ENCODE data around the gene NANOGP8.

The NANOGP8 gene

GRCh38 chr15:35080226-35080625, 4.9 kb downstream of the NANOGP8 start:
- Mint-ChIP-seq H3K27ac (no peak overlapping the region), H3K27me3 (peaks cover 9% of the 10 kb centered on the region), H3K4me3 (no peak overlapping the region), H3K36me3 (no peaks in the 10 kb centered on the region), H3K4me1 (no peaks in the 10 kb centered on the region), H3K9me3 (no peaks in the 10 kb centered on the region)
- ATAC-seq, result no peak

GRCh38 chr15:35078221-35078915, 6.7 kb downstream of the NANOGP8 start:
- peaks cover 9% of the 10 kb centered on the region for H3K27me3 Mint-ChIP-seq
- no peak overlapping the region for H3K4me3 Mint-ChIP-seq
- no peaks in the 10 kb centered on the region for H3K9me3 Mint-ChIP-seq
- peak; percentile 47 for ATAC-seq
- no peaks in the 10 kb centered on the region for H3K4me1 Mint-ChIP-seq
- H3K27ac Mint-ChIP-seq, result no peak overlapping the region
- no peaks in the 10 kb centered on the region for H3K36me3 Mint-ChIP-seq

- H3K4me3 Mint-ChIP-seq, result no peak overlapping the region
- H3K4me1 Mint-ChIP-seq, result peaks cover 6% of the 10 kb centered on the region
- no peaks in the 10 kb centered on the region for H3K36me3 Mint-ChIP-seq
- no peak for ATAC-seq
- no peaks in the 10 kb centered on the region for H3K9me3 Mint-ChIP-seq
- no peak overlapping the region for H3K27ac Mint-ChIP-seq
- peaks cover 3% of the 10 kb centered on the region for H3K27me3 Mint-ChIP-seq
Measured at GRCh38 chr15:35071106-35071505, 14.0 kb downstream of the NANOGP8 start.

- no peak overlapping the region for H3K27ac Mint-ChIP-seq
- H3K4me1 Mint-ChIP-seq, result peaks cover 6% of the 10 kb centered on the region
- ATAC-seq, result no peak
- no peaks in the 10 kb centered on the region for H3K9me3 Mint-ChIP-seq
- H3K36me3 Mint-ChIP-seq, result no peaks in the 10 kb centered on the region
- H3K27me3 Mint-ChIP-seq, result no peaks in the 10 kb centered on the region
- H3K4me3 Mint-ChIP-seq, result no peak overlapping the region
Measured at GRCh38 chr15:35068846-35069475, 16.1 kb downstream of the NANOGP8 start.

- H3K36me3 Mint-ChIP-seq, result no peaks in the 10 kb centered on the region
- ATAC-seq, result no peak
- H3K27me3 Mint-ChIP-seq, result no peaks in the 10 kb centered on the region
- no peak overlapping the region for H3K27ac Mint-ChIP-seq
- H3K9me3 Mint-ChIP-seq, result no peaks in the 10 kb centered on the region
- H3K4me1 Mint-ChIP-seq, result peaks cover 6% of the 10 kb centered on the region
- H3K4me3 Mint-ChIP-seq, result no peak overlapping the region
Measured at GRCh38 chr15:35067496-35068347, 17.4 kb downstream of the NANOGP8 start.

- Mint-ChIP-seq H3K4me3 (no peak overlapping the region), H3K27me3 (no peaks in the 10 kb centered on the region), H3K36me3 (no peaks in the 10 kb centered on the region), H3K9me3 (no peaks in the 10 kb centered on the region), H3K4me1 (peaks cover 12% of the 10 kb centered on the region), H3K27ac (no peak overlapping the region)
- ATAC-seq, result no peak
Measured at GRCh38 chr15:35066094-35066493, 19.0 kb downstream of the NANOGP8 start.

DNA sequence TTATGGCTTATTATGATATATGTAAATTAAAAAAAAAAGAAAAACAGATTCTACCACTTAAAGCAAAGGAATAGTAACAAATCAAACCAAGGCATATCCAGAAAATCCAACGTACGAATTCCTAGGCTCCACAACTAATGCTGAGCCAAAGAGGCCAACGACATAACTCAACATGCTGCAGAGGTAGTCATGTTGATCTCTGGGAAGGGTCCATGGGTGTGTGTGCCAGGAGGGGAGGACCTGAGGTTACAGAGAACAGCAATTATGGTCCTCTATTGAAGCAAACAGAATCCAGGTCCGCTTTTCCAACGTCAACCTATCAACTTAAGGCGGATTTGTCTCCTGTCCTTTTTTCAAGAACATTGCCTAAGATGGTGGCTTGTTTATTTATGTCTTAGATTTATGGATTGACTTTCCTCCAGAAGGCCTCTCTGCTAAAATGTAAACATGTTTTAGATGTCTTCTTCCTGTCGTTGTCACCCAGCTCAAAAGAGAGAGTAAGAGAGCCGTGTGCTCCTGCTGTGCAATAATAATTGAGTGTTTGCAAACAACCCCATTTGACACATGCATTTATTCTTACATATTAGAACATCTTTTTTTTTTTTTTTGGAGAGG, 20.4 kb downstream of the NANOGP8 start:
- Mint-ChIP-seq H3K27ac (no peak overlapping the region), H3K9me3 (no peaks in the 10 kb centered on the region), H3K4me3 (no peak overlapping the region), H3K36me3 (no peaks in the 10 kb centered on the region), H3K27me3 (no peaks in the 10 kb centered on the region), H3K4me1 (peaks cover 12% of the 10 kb centered on the region)
- ATAC-seq, result no peak

- Mint-ChIP-seq H3K4me3 (no peak overlapping the region), H3K4me1 (peaks cover 15% of the 10 kb centered on the region), H3K36me3 (no peaks in the 10 kb centered on the region), H3K9me3 (no peaks in the 10 kb centered on the region), H3K27ac (no peak overlapping the region), H3K27me3 (no peaks in the 10 kb centered on the region)
- ATAC-seq, result peak; percentile 4
Measured at GRCh38 chr15:35062738-35063099, 22.4 kb downstream of the NANOGP8 start.

- Mint-ChIP-seq H3K27me3 (no peaks in the 10 kb centered on the region), H3K36me3 (no peaks in the 10 kb centered on the region), H3K4me1 (peaks cover 14% of the 10 kb centered on the region), H3K4me3 (no peak overlapping the region), H3K27ac (no peak overlapping the region), H3K9me3 (no peaks in the 10 kb centered on the region)
- ATAC-seq, result peak; percentile 67
Measured at GRCh38 chr15:35061825-35062737, 23.0 kb downstream of the NANOGP8 start.

DNA sequence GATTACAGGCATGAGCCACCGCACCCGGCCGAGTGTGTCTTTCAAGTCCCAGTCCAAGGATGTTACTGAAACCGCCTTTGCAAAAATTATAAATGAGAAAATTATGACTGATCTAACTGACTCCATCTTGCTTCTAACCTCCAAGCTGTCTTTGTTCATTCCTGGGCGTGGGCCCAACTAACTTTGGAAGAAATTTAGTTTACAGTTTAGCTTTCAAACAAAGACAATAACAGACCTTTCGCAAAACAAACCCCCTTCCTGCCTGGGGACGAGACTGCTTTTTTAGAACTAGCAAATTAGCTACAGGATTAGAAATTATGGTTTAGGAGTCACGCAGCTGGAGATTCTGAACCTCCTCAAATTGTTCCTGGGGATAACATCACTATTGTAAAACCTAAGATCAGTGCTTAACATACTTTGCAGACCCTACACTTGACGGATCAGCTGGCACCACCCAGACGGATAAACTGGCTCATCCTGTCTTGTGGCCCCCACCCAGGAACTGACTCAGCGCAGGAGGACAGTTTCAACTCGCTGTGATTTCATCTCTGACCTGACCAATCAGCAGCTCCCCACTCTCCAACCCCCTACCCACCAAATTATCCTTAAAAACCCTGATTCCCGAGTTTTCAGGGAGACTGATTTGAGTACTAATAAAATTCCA, 23.8 kb downstream of the NANOGP8 start:
- Mint-ChIP-seq H3K27me3 (no peaks in the 10 kb centered on the region), H3K27ac (no peak overlapping the region), H3K9me3 (no peaks in the 10 kb centered on the region), H3K4me1 (peaks cover 14% of the 10 kb centered on the region), H3K4me3 (no peak overlapping the region), H3K36me3 (no peaks in the 10 kb centered on the region)
- ATAC-seq, result no peak

DNA sequence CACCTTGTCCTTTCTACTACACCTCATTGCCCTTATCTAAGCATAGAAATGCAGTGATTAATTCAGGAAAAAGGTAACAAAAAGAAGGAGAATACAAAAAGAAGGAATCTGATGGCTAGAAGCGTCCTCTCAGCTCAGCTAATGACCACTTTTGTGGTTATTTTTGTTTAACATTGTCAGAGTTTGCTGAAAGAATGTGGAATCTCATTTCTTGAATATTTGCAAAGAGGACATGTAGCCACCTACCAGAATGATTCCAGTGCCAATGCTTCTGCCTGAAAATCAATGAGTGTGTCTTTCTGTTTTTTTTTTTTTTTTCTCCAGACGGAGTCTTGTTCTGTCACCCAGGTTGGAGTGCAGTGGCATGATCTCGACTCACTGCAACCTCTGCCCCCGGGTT, 24.5 kb downstream of the NANOGP8 start:
- no peaks in the 10 kb centered on the region for H3K36me3 Mint-ChIP-seq
- no peaks in the 10 kb centered on the region for H3K27me3 Mint-ChIP-seq
- no peak overlapping the region for H3K27ac Mint-ChIP-seq
- no peaks in the 10 kb centered on the region for H3K9me3 Mint-ChIP-seq
- H3K4me1 Mint-ChIP-seq, result peaks cover 14% of the 10 kb centered on the region
- no peak for ATAC-seq
- no peak overlapping the region for H3K4me3 Mint-ChIP-seq

- Mint-ChIP-seq H3K27ac (peak overlapping the region; percentile 22), H3K27me3 (no peaks in the 10 kb centered on the region), H3K36me3 (no peaks in the 10 kb centered on the region), H3K4me3 (no peak overlapping the region), H3K9me3 (no peaks in the 10 kb centered on the region), H3K4me1 (peaks cover 14% of the 10 kb centered on the region)
- ATAC-seq, result no peak
Measured at GRCh38 chr15:35058534-35059054, 26.5 kb downstream of the NANOGP8 start.

DNA sequence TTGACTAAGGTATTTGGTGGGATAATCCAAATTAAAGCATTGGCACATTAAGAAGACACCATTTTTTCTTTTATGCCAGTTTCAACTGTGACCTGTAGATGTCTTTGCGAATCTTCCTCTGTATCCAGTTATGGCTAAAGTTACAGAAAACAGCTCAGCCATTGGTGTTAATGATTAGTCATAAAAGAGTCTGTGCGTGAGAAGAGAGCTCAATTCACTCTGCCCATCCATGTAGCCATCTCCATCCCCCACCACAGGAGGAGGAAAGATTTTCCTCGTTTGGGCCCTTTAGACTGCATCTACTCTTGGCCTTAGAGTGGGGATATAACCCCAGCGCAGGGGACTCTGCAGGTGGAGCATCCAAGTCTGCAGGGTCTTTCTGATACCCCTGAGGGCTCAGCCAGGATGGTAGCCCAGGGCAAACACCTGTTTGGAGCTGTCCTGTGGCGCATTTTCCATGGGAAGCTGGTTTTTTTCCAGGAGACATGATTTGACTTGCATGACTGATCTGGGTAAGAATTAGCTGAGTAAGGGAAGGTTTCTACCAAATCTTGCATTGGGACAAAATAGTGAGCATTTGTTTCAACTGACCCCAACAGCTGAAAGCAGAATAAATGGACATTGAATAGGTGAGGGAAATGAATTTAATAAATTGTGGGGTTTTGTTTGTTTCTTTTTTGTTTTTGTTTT, 29.5 kb downstream of the NANOGP8 start:
- H3K27ac Mint-ChIP-seq, result no peak overlapping the region
- ATAC-seq, result no peak
- H3K9me3 Mint-ChIP-seq, result no peaks in the 10 kb centered on the region
- H3K27me3 Mint-ChIP-seq, result no peaks in the 10 kb centered on the region
- no peak overlapping the region for H3K4me3 Mint-ChIP-seq
- no peaks in the 10 kb centered on the region for H3K36me3 Mint-ChIP-seq
- H3K4me1 Mint-ChIP-seq, result peaks cover 7% of the 10 kb centered on the region
